GM12874 (cell line): ENCODE data around the gene MARCHF9.
A peak's percentile ranks its signal among the peaks of the same experiment; 100 is the strongest.

Experiments used
- TF ChIP-seq, protein P1 (sequence below): IDR thresholded peaks from 2 replicates; pipeline ENCODE4 v1.5.1; 2011; ENCODE audit warnings: low read depth, mild to moderate bottlenecking, control low read depth, low read length, moderate library complexity; ENCODE audit not compliant: insufficient read depth

The MARCHF9 gene

DNA sequence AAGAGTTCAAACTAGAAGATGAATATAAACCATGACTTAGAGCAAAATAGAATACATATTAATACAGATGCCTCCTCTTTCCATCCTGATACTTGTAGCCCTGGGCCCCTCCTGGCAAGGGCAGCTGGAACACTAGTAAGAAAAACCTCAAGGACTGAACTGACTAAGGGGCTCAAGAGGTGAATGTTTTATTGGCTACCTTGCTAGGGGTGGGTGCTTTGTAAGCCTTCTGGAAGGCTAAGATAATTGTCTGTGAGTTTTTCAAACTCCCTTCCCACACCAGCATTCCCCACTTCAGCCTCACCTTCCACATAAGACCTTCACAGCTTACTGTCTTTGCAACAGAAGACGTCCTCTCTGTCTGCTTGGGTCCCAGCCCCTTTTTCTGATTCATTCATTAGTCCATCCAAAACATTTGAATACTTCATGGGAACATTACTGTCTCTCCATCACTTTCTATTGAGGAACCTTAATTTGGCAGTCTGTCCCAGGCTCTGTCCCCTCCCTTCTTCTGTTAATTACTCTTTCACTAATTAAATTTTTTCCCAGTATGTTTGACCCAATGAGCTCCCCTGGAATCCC, 1.1 kb upstream of the MARCHF9 start:
- TF ChIP-seq, protein P1, sequence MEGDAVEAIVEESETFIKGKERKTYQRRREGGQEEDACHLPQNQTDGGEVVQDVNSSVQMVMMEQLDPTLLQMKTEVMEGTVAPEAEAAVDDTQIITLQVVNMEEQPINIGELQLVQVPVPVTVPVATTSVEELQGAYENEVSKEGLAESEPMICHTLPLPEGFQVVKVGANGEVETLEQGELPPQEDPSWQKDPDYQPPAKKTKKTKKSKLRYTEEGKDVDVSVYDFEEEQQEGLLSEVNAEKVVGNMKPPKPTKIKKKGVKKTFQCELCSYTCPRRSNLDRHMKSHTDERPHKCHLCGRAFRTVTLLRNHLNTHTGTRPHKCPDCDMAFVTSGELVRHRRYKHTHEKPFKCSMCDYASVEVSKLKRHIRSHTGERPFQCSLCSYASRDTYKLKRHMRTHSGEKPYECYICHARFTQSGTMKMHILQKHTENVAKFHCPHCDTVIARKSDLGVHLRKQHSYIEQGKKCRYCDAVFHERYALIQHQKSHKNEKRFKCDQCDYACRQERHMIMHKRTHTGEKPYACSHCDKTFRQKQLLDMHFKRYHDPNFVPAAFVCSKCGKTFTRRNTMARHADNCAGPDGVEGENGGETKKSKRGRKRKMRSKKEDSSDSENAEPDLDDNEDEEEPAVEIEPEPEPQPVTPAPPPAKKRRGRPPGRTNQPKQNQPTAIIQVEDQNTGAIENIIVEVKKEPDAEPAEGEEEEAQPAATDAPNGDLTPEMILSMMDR = no peak

DNA sequence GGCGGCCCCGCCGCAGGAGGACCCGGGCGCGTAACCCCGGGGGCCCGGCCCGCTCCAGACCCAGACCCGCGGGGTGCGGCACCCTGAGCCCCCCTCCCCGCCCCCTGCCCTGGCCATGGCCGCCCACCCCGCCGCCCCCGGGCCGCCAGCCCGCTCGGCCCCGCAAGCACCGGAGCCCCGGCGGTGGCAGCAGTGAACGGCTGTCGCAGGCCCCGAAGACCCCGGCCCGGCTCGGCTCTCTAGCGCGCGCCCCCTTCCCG, 221 bp downstream of the MARCHF9 start:
- TF ChIP-seq, protein P1 = no peak

DNA sequence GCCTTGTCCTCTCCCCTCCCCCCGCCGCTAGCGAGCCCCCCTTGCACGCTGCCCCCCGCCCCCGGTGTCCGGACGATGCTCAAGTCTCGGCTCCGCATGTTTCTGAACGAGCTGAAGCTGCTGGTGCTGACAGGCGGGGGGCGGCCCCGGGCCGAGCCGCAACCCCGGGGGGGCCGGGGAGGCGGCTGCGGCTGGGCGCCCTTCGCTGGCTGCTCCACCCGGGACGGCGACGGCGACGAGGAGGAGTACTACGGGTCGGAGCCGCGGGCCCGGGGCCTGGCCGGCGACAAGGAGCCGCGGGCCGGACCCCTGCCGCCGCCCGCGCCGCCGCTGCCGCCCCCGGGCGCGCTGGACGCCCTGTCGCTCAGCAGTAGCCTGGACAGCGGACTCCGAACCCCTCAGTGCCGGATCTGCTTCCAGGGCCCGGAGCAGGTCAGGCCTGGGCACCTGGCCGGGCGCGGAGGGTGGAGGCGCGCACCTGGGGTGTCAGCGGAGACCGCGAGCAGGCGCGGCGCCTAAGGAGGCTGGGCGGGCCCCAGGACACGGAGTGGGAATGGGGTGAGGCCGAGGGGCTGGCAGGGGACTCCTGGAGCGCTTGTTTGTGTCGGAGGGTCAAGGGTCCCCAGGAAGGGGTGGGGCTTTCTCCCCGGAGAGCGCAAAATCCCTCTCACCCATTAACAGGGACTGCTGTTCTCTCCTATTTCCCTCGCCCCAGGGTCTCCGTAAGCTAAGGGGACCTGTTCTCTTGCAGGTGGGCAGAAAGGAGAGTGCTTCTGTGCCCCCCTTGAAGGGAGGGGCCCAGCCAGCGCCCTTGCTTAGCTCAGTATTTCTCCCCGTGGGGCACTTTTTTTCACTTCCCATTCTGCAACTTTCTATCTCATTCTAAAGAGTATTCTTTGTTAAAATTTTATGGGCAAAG, 810 bp downstream of the MARCHF9 start:
- TF ChIP-seq, protein P1 = no peak

DNA sequence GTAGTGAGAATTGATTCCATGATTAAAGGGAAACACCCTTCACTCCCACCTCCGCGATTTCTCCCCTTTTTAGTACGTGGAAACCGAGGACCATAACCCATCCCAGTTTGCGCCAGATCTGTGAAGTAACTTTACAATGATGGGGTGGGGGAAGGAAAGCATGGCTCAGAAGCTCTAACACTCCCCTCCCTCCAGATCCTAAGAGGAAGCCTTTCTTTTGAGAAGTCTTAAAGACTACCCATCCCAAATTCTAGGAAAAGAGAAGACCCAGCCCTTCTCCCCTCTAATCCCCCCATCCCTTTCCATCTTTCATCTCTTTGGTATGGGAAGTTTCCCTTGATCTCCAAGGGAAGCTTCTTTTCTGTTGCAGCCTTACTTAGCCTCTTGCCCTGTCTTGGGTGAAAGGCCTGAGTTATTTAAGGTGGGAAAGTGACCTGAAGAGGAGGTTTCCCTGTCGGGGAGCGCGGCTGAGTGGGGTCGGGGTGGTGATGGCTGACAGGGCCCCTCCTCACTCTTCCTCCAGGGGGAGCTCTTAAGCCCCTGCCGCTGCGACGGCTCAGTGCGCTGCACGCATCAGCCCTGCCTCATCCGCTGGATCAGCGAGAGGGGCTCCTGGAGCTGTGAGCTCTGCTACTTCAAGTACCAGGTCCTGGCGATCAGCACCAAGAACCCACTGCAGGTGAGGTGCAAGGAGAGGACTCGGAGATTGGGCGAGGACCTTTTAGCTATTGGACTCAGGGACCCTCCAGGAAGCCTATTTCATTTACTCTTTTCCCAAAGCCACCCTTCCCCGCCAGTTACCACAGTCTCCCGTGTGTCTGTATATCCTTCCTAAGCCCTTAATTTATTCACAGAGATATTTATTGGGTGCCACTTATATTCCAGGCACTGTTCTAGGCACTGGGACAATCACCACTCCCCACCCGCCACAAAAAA, 1.8 kb downstream of the MARCHF9 start:
- TF ChIP-seq, protein P1 = peak; percentile 97

DNA sequence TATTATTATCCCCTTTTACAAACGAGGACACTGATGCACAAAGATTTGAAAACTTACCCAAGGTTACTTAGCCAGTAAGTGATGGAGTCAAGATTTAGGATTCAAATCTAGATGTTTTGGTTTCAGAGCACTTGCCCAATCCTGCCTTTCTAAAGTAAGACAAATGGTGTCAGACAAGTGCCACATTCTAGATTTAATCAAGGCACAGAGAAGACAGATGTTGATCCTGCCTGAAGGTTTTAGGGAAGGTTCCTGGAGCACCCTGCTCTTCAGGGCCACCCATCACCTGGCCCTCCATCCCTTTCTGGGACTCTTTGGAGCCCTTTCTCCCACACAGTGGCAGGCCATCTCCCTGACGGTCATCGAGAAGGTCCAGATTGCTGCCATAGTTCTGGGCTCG, 2.9 kb downstream of the MARCHF9 start:
- TF ChIP-seq, protein P1 = no peak

DNA sequence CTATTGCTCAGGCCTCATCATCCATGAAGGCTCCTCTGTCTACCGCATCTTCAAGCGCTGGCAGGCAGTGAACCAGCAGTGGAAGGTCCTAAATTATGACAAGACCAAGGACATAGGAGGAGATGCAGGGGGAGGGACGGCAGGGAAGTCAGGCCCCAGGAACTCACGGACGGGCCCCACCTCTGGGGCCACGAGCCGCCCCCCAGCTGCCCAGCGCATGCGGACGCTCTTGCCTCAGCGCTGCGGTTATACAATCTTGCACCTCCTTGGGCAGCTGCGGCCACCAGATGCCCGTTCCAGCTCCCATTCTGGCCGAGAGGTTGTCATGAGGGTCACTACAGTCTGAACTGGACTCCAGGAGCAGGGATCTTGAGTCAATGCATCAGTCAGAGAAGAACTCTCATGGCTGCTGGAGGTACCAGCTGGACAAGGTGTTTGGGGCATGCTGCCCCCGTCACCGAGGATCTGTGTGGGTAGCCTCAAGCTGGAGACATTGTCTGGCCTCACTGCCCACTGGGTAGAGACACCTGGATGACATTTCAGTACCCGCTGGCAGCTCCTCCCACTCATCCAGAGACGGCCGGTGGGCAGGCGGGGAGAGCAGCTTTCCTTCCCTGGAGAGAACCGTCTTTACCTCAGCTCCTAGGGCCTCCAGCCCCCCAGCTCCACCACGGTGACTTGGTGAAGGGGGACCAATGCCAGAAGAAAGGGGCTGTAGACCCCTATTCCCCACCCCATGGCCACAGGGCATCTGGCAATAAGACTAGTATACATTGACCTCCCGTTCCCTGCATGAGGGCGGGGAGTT, 3.9 kb downstream of the MARCHF9 start:
- TF ChIP-seq, protein P1 = no peak
